Stimulated activated CD4-positive, alpha-beta T cell treated with anti-CD3 and anti-CD28 coated beads, TNF-alpha, amount 100 ng/mL, for 4 hours (primary cell): ENCODE measurements around the gene KLHDC9.
A peak's percentile ranks its signal among the peaks of the same experiment; 100 is the strongest.
"Not testable (repeated sequence)": the region's sequence is repeated elsewhere in the genome, so short reads cannot be mapped to it uniquely, and the experiment has no call there.

Experiments
- DNase-seq, 3 experiments: peaks; one replicate each; pipeline ENCODE4 v3.0.0-alpha.2; 2020; ENCODE audit warnings: low read depth in 3 of 3

KLHDC9 gene

DNA sequence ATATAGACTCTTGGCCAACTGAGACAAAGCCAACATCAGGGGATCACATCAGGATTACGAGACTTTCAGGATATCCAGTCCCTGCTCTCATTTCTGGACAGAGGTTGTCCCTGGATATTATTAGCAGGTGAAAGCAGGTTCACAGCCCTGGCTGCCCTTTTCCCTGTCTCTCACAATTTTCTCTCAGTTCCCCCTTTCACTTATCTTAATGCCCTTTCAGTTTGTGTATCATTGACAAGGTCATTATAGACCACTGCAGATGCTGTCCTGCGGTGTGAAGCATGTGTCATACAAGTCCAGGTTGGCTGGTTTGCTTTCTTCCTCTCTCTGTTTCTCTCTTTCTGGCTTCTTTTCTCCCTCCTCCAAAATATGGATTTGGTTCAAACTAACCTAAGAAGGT lies 2.1 kb upstream of the KLHDC9 start:
- DNase-seq = no peak

DNA sequence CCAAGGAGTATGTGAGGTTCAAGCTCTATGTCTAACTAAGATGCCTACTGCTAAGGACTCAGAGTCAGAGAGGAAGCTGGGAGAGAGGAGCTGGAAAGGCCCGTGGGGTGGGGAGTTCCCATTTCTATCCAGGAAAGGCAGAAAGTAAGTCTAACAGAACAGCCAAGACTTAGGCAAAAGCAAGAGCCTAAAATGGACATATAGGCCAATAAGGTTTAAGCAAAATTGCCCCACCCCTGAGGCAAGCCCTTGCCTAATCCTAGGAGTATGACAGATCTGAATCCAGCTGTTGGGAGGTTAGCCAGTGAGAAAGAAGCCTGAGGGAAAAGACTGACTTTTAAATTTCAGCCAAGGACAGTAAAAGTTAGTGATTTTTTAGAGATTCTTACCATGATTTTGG lies 1.6 kb upstream of the KLHDC9 start:
- no peak for DNase-seq

DNA sequence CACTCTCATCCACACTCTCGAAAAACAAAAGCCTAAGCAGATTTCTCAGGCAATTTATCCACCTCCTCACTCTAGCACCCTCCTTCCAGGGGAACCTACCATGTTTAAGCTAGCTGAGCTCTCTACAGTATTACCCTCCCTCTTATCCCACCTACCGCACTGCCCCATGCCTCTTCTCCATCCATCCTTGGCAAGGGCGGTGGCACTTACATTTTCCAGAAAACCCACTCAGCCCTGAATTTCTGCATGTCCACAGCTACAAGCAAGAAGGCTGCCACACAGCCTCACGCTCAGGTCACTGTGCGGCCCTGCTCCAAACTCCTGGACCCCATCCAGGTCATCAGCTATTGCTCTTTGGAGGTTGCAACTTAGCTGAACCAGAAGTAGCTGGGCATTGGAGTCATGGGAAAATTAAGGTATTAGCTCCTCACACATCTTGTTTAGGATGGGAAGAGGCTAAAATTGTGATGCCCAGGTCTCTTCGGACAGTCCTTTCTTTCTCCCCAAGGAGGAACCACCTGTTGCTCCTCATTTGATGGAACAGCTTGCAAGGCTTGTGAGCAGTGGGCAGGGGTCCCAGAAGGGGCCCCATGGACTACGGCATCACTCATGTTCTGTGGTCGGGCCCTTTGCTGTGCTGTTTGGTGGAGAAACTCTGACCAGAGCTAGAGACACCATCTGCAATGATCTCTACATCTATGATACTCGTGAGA lies 1.1 kb downstream of the KLHDC9 start:
- no peak for DNase-seq

DNA sequence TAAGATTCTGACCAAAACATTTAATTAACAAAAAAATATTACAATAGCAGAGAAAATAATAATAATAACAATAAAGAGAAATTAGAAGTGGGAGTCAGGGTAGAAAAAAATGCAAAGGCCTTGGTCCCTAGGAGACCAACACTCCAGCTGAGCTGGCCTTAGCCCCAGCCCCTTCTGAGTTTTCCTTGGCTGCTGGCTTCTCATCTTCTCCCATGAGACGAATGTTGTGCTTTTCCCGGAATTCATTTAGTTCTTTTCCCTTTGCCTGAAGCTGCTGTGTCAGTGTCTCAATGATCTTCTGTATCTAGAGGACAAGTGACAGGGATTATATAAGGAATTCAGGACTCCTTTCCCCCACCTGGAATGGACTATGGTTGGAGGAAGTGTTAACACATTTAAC lies 2.4 kb downstream of the KLHDC9 start:
- DNase-seq = no peak

DNA sequence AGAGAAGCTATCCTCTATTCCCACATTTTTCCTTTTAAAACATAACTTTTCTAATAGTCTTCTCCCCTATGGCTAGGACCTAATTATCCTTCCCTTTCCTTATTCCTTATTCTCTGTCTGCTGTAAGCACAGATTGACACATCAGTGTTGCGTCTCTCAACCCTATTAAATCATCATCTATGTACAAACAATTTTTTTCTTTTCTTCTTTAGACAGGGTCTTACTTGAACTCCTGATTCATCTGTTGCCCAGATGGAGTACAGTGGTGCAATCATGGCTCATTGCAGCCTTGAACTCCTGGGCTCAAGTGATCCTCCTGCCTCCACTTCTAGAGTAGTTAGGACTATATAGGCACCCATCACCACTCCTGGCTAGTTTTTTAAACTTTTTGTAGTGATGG lies 8.3 kb downstream of the KLHDC9 start:
- DNase-seq = no peak

DNA sequence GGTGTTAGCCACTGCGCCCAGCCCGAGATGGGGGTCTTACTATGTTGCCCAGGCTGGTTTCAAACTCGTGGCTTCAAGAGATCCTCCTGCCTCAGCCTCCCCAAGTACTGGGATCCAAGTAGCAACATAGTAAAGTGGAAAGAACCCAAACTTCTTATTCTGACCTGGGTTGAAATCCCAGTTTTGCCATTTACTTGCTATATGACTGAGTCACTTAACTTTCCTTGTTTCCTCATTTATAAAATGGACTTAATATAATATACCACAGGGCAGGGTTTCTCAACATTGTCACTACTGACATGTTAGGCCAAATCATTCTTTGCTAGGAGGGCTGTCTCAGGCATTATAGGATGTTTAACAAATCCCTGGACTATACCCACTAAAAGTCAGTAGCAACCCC lies 13.0 kb downstream of the KLHDC9 start:
- no peak for DNase-seq

DNA sequence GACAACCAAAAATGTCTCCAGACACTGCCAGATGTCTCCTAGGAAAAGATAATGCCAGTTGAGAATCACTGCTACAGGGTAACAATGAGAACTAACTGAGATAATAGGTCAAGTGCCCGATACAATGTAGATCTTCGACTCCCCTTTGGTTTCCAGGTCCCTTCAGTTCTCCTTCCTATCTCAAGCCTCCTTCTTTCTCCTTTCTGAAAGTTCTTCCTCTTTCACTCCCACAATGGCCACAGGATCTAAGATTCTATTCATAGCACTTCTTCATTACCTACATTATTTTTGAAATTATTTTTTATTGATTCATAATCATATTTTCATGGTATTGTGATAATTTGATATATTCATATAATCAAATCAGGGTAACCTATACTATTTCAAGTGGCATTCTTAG lies 13.4 kb downstream of the KLHDC9 start:
- DNase-seq = no peak

DNA sequence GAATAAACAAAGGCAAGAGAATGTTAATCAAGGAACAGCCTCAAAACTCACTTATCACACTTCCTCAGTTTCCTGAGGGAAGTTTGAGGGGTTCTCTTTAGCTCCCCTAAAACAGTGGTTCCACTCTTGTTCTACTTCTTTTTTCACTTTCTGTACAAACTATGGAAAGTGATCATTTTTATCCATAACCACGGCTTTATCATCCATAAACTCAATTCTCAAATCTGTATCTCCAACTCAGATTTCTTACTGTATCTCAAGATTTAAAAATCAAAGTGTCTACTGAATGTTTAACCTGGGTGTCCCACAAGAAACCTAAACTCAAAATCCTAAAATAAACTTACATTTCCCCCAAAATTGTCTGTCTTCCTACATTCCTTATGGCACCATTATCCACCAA lies 15.8 kb downstream of the KLHDC9 start:
- no peak for DNase-seq

DNA sequence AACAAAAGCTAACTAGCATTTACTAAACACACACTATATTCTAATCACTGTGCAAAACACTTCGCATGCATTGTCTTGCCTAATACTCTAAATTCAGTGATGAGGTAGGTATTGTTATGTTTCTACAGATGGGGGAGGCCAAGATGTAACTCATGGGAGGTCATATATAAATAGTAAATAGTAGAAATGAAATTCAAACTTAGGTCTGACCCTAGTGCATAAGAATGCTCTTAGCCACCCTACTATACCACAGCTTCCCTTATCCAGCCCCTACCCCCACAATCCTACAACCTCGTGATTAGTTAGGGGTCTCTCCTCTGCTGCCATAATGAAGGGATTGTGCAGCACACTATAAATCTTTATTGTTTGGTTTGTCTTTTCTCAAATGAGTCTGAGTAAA lies 16.4 kb downstream of the KLHDC9 start:
- no peak for DNase-seq

DNA sequence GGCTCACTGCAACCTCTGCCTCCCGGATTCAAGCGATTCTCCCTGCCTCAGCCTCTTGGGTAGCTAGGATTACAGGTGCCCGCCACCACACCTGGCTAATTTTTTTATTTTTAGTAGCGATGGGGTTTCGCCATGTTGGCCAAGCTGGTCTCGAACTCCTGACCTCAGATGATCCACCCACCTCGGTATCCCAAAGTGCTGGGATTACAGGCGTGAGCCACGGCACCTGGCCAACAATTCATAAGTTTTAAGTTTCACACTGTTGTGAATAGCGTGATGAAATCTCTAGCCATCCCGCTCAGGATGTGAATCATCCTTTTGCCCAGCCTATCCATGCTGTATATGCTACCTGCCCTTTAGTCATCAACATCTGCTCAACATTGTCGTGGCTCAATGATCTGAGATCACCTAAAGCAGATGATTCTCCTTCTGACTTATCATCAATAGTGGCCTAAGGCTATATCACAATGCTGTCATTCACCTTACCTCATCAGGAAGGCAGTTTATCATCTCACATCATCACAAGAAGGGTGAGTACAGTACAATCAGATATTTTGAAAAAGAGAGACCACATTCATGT lies 17.1 kb downstream of the KLHDC9 start:
- DNase-seq = no peak

DNA sequence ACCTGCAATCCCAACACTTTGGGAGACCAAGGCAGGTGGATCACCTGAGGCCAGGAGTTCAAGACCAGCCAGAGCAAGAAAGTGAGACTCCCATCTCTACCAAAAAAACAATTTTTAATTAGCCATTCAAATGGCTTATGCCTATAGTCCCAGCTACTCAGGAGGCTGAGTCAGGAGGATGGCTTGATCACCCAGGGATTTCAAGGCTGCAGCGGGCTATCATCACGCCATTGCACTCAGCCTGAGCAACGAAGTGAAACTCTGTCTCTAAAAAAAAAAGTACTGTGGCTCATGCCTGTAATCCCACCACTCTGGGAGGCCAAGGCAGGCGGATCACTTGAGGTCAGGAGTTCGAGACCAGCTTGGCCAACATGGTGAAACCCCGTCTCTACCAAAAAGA lies 17.8 kb downstream of the KLHDC9 start:
- not testable (repeated sequence) for DNase-seq

DNA sequence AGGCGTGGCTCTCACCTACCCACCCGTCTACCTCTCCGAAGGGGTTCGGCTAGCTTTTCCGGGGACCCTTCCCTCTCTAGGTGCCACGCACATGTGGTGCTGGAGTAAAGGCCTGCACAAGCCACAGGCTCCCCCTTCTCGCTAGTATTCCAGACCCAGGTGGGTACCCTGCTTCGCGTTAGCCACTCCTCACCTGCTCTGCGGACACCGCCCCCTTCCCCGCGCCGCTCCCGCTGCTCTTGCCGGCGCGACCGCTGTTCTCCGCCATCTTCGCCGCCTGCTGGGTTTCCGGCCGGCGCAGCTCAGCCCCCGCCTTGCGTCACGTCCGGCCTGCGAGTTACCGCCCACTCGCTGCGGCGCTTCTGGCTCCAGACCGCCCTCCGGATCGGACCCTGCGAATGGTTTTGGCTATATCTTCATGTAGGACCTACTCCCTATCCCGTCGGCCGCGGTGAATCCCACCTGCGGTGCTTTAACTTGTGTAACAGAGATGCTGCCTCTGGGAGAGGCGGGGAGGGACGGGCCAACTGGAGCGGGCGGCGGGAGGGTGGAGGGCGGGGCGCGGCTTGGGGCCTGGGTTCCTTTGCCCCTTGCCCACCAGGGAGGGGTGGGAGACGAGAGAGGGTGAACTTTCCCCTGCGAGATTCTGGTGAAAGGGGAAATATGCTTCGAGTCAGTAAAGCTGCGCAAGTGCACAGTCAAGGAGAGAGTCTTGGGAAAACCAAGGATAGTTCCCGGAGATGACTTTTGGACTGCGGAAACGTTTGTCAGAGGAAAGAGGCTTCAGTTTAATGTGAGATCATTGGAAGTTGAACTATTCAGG lies 19.8 kb downstream of the KLHDC9 start, which contains the start of the genes NIT1 and PFDN2:
Gene NIT1, plus strand, starts transcription at position 347 of the 823 bp plus-strand sequence. Its CDS starts 72 bp downstream, at position 419.
Gene PFDN2, minus strand, starts transcription at position 279 of the 823 bp plus-strand sequence. Its CDS starts 11 bp downstream, at position 268.
- DNase-seq = peak; percentile 68 to 79 (median 77)

DNA sequence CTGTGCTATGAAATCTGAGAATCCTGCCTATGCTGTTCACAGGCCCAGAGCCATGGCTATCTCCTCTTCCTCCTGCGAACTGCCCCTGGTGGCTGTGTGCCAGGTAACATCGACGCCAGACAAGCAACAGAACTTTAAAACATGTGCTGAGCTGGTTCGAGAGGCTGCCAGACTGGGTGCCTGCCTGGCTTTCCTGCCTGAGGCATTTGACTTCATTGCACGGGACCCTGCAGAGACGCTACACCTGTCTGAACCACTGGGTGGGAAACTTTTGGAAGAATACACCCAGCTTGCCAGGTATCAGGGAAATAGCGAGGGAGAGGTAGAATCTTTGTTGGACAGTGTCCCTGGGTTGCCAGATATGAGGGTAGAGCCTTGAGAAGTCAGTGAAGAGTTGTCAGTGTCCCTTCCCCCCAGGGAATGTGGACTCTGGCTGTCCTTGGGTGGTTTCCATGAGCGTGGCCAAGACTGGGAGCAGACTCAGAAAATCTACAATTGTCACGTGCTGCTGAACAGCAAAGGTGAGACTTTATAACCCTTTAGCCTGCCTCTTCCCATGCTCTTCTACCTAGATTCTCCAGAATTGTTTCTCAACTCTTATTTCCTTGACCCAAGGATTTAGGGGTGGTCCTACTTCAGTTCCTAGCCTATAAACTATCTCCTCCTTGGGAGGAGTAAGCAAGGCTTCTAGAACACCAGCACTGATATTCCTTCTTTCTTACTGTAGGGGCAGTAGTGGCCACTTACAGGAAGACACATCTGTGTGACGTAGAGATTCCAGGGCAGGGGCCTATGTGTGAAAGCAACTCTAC lies 21.1 kb downstream of the KLHDC9 start:
- DNase-seq = peak in 2 of 3 experiments; percentile 32 to 48

DNA sequence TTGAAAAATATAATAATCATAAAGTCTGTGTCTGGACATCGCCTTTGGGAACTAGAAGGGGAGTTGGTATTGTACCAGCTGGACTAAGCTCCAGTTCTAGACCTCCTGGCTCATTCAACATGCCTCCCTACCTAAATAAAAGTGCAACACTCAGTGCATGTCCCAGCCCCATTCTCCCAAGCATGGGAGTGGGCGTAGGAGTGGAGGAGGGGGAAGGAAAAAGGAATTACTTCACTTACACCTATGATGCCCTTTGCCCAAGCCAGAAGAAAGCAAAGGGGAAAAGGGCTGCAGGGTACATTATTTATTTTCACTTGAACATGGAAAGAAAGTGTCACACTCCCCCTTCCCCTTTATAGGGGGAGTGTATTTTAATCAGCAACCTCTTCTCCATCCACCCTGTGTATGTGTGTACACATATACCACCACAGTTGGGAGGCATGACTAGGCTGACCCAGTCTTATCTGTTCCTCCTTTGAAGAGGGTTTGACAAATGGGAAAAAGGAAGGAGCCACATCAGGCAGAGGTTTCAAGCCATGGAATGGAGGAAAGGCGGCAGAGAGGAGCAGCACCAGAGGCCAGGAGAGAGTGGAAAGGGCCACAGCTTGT lies 23.0 kb downstream of the KLHDC9 start:
- no peak for DNase-seq

DNA sequence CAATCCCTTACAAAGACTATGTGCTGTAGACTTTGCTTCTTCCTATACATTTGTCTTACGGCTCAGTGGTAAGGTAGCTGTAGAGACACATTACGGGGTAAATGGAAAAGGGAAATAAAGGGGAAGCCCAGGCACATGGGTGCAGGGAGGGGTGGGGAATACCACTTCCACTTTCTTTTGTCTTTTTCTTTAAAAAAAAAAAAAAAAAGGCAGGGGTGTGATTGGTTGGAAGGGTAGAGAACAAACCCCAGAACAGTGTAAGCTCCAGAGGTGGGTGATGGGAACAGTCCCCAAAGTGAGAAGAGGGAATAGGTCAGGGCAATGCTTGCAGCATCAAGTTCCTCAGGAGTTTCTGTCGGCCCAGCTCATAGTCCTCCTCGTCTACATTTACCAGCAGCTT lies 23.7 kb downstream of the KLHDC9 start:
- DNase-seq = no peak

DNA sequence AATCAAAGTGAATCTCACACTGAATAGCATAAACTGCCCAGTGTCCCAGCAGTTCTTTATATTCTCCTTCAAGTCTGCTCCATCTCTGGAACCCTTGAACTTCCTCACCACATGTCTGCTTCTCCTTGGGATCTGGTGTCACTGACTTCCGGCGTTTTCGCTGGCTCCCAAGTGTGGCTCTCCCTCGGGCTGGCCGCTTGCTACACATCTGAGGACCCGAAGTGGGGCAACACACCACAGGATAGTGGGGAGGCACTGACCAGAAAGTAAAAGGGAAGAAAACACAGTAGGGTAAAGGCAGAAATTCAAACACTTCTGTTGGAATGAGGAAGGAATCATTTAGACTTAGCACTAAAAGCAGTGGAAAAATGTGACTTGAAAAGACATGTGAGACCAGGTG lies 24.8 kb downstream of the KLHDC9 start:
- no peak for DNase-seq

DNA sequence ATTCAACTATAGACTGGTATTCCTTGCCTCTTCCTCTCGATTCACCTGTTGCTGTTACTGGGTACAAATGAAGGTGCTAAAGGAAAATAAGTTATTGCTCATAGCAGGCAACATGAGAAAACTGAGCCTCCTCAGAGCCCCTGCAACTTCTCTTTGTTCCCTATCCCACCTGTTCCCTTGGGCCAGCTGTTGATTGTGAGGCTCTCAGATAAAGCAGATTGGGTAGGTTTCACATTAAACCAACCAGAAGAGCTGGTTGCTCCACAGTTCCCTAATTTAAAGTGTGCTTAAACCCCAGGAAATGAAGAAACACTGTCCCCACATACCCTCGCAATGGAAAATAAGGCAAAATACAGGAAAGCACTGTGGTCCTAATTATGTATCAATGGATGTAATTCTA lies 29.5 kb downstream of the KLHDC9 start:
- DNase-seq = no peak

DNA sequence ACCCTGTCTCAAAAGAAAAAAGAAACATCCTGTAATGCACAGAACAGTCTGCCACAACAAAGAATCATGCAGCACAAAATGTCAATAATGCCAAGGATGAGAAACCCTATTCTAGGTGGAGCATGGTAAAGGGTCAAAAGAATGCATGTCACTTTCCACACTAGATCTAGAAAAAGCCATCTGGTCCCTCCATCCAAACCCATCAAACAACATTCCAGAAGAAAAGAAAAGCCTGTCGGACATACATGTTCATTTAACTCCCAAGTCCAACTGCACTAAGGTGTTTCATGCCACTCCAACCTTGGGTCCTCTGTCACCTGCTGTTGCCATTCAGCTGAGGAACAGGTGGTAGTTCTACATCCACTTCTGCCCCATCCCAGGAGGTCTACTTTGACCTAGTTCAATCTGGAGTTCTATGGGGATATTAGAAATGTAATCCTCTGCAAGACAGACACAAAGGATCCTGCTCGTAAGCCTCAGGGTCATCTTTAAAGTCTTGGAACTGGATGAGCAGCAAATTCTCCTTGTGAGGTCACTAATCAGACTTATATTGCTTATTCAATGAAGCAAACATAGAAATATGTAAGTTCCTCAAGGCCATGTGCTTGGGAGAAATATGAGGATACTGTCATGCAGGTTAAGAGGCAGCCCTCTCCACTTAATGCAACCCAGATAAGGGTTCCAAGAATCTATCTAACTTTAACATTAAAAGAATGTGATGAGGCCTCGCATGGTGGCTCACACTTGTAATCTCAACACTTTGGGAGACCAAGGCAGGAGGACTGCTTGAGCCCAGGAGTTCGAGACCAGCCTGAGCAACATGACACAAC lies 30.6 kb downstream of the KLHDC9 start:
- DNase-seq = no peak

DNA sequence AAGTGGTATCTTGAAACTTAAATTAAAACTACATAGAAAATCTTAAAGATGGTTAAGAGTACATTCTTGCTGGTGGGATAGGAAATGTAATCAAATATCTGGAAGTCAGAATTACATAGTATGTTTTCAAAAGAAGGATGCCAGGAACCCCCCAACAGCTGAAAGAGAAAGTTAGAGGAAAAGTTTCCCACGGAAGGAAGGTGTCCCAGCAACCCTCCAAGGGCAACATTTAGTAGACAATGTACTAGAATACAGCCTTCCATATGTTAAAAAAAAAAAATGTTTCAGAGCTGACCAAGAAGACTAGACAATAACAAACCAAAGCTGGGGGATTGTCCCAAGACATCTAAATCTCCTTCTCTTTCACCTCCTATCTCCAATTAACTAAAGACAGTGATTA lies 32.1 kb downstream of the KLHDC9 start:
- DNase-seq = no peak
